Testis (tissue), 3 donors: ENCODE measurements around the gene SMIM13. TPM values are rescaled to one million over a fixed set of nuclear protein-coding genes. Genes with fewer than 3 reads are reported as not detected.

Experiments
- DNase-seq: peaks from one replicate; pipeline ENCODE4 v3.0.0-alpha.2; 2019
- H3K27ac ChIP-seq, 2 donors: fragments of 200-600 bp; sonication (generic); one replicate each; pipeline ENCODE4 v1.5.1; 2019
- H3K27me3 ChIP-seq: fragments of 200-600 bp; sonication (generic); one replicate; pipeline ENCODE4 v1.5.1; 2019
- H3K36me3 ChIP-seq: fragments of 200-600 bp; sonication (generic); one replicate; pipeline ENCODE4 v1.5.1; 2017; ENCODE audit warnings: low read depth; ENCODE audit errors: missing control alignments
- H3K4me1 ChIP-seq: fragments of 200-600 bp; sonication (generic); one replicate; pipeline ENCODE4 v1.5.1; 2019
- H3K4me3 ChIP-seq, 2 donors: fragments of 200-600 bp; sonication (generic); one replicate each; pipeline ENCODE4 v1.5.1; 2017 to 2019
- H3K9me3 ChIP-seq: fragments of 200-600 bp; sonication (generic); one replicate; pipeline ENCODE4 v1.5.1; 2017
- CTCF ChIP-seq, 3 experiments: fragments of 450-650 bp in 2 of 3; fragments of 200-600 bp in 1 of 3; sonication (generic) in 1 of 3; IDR thresholded peaks; one replicate each; pipeline ENCODE4 v1.5.1; 2016 to 2019; ENCODE audit warnings: antibody characterized with exemption in 3 of 3, mild to moderate bottlenecking in 2 of 3, moderate library complexity in 1 of 3
- POLR2A ChIP-seq: fragments of 450-650 bp; IDR thresholded peaks from one replicate; pipeline ENCODE4 v1.6.1; 2017; ENCODE audit warnings: antibody characterized with exemption, mild to moderate bottlenecking, moderate library complexity
- WGBS, 2 donors: methylation state at CpG; one replicate each; pipeline ENCODE4 v1.1.5; 2018; 5-methylcytosine and 5-hydroxymethylcytosine counted together
- intact Hi-C: fragments of 100-400 bp; cut with DNase I; formaldehyde crosslinking; loops from one replicate; pipeline ENCODE4 v1.15.1; 2023; ENCODE audit warnings: low total_unique reads
- polyA plus RNA-seq: library from polyadenylated mRNA; stranded (reverse); fragments of 350-450 nt; fragmentation: Illumina TruSeq; extraction: RNeasy Lipid Tissue Mini Kit (QIAGEN cat#74804); gene quantifications from one replicate; pipeline ENCODE4 v1.2.3, GENCODE V29; 2014; ENCODE audit warnings: low read depth, low replicate concordance; ENCODE audit not compliant: insufficient read depth
- total RNA-seq, 2 donors: library from RNA; depleted of rRNA; stranded (reverse); fragments of >200 nt; gene quantifications; one replicate each; pipeline ENCODE4 v1.2.3, GENCODE V29; 2016

Gene SMIM13
- total and polyA plus RNA-seq, 3 donors from 2014 or later = 7.2 to 13.2 (median 8.9) TPM

GRCh38 chr6:11062083-11062482 is 31.6 kb upstream of the SMIM13 start:
- Histone ChIP-seq H3K9me3 (no peaks in the 10 kb centered on the region), H3K4me1 (no peaks in the 10 kb centered on the region), H3K27me3 (no peaks in the 10 kb centered on the region), H3K4me3 (no peak overlapping the region), H3K36me3 (no peaks in the 10 kb centered on the region), H3K27ac (no peak overlapping the region)
- 92% methylated on average over 4 of the region's 4 CpGs for WGBS, 2 donors
- intact Hi-C loops = loop anchor here (10.0 kb wide), 1 partner anchor 107 kb away; no protein-coding TSS in a partner anchor
- no peak for TF ChIP-seq POLR2A
- TF ChIP-seq CTCF (IDR thresholded peaks at IDR 0.05) = no peak
- no peak for DNase-seq

- intact Hi-C loops = loop anchor here (10.0 kb wide), 1 partner anchor 108 kb away; no protein-coding TSS in a partner anchor
- no peak for DNase-seq
- WGBS, 2 donors = 55 to 64% methylated on average over 2 of the region's 2 CpGs
- no peak overlapping the region for H3K4me3 ChIP-seq
- TF ChIP-seq POLR2A (no peak), CTCF (IDR thresholded peaks at IDR 0.05) (no peak)
- H3K36me3 ChIP-seq = no peaks in the 10 kb centered on the region
- no peaks in the 10 kb centered on the region for H3K4me1 ChIP-seq
- H3K27me3 ChIP-seq = no peaks in the 10 kb centered on the region
- no peak overlapping the region for H3K27ac ChIP-seq
- no peaks in the 10 kb centered on the region for H3K9me3 ChIP-seq
Observed at GRCh38 chr6:11062715-11063114, 30.9 kb upstream of the SMIM13 start.

GRCh38 chr6:11064836-11065235 is 28.8 kb upstream of the SMIM13 start:
- DNase-seq = no peak

GRCh38 chr6:11065436-11066202 is 28.0 kb upstream of the SMIM13 start:
- Histone ChIP-seq H3K4me1 (no peaks in the 10 kb centered on the region), H3K9me3 (no peaks in the 10 kb centered on the region), H3K4me3 (no peak overlapping the region), H3K27ac (no peak overlapping the region), H3K27me3 (no peaks in the 10 kb centered on the region), H3K36me3 (no peaks in the 10 kb centered on the region)
- 92% methylated on average over 6 of the region's 6 CpGs for WGBS, 2 donors
- DNase-seq = no peak
- intact Hi-C loops = loop anchor here (10.0 kb wide), 1 partner anchor 111 kb away; no protein-coding TSS in a partner anchor
- TF ChIP-seq CTCF (IDR thresholded peaks at IDR 0.05) (no peak), POLR2A (no peak)

More at GRCh38 chr6:11064836-11065235, 28.8 kb upstream of the SMIM13 start:
- H3K4me3 ChIP-seq = no peak overlapping the region
- intact Hi-C loops = loop anchor here (10.0 kb wide), 1 partner anchor 110 kb away; no protein-coding TSS in a partner anchor
- TF ChIP-seq POLR2A (no peak), CTCF (IDR thresholded peaks at IDR 0.05) (no peak)
- no peaks in the 10 kb centered on the region for H3K27me3 ChIP-seq
- 77 to 82% methylated on average over 3 of the region's 3 CpGs for WGBS, 2 donors
- H3K9me3 ChIP-seq = no peaks in the 10 kb centered on the region
- H3K4me1 ChIP-seq = no peaks in the 10 kb centered on the region
- H3K27ac ChIP-seq = no peak overlapping the region
- no peaks in the 10 kb centered on the region for H3K36me3 ChIP-seq
